Subcutaneous abdominal adipose tissue (tissue), 5 donors: ENCODE measurements around the gene AFAP1L2.

Experiments
- H3K27ac ChIP-seq: one replicate; pipeline ENCODE4 v1.7.0; 2013; ENCODE audit warnings: low read depth, mild to moderate bottlenecking, inconsistent platforms, low read length, moderate library complexity
- H3K27me3 ChIP-seq, 5 donors: one replicate each; pipeline ENCODE4 v1.7.0; 2013; ENCODE audit warnings: low read length in 5 of 5, inconsistent platforms in 1 of 5; ENCODE audit not compliant: control insufficient read depth in 5 of 5, insufficient read depth in 4 of 5
- H3K36me3 ChIP-seq, 5 donors: one replicate each; pipeline ENCODE4 v1.7.0; 2013; ENCODE audit warnings: low read length in 5 of 5; ENCODE audit not compliant: control insufficient read depth in 5 of 5, insufficient read depth in 5 of 5
- H3K4me1 ChIP-seq, 5 donors: one replicate each; pipeline ENCODE4 v1.7.0; 2013; ENCODE audit warnings: low read length in 5 of 5, mild to moderate bottlenecking in 3 of 5, moderate library complexity in 1 of 5; ENCODE audit not compliant: control insufficient read depth in 5 of 5, insufficient read depth in 5 of 5
- H3K4me3 ChIP-seq, 5 donors: one replicate each; pipeline ENCODE4 v1.7.0; 2013; ENCODE audit warnings: low read length in 5 of 5, low read depth in 1 of 5
- H3K9ac ChIP-seq, 5 donors: one replicate each; pipeline ENCODE4 v1.7.0; 2013; ENCODE audit warnings: low read length in 5 of 5, mild to moderate bottlenecking in 4 of 5, moderate library complexity in 3 of 5
- H3K9me3 ChIP-seq, 5 donors: one replicate each; pipeline ENCODE4 v1.7.0; 2013; ENCODE audit warnings: low read length in 5 of 5; ENCODE audit not compliant: control insufficient read depth in 5 of 5
- donor health status: healthy.
- donor health status: healthy.
- donor health status: healthy.
- donor health status: healthy.
- donor health status: healthy.

The AFAP1L2 gene

GRCh38 chr10:114412907-114413797 is 8.8 kb upstream of the AFAP1L2 start:
- H3K4me1 ChIP-seq = peaks cover 3 to 22% (median 12%) of the 10 kb centered on the region in 5 donors
- no peak overlapping the region for H3K9ac ChIP-seq
- H3K4me3 ChIP-seq = peak overlapping the region in 1 of 5 donors; percentile 17
- H3K27ac ChIP-seq = no peak overlapping the region
- no peaks in the 10 kb centered on the region for H3K9me3 ChIP-seq
- no peaks in the 10 kb centered on the region for H3K36me3 ChIP-seq
- peaks cover 0 to 2% (median 0%) of the 10 kb centered on the region in 5 donors for H3K27me3 ChIP-seq

- H3K9me3 ChIP-seq = no peaks in the 10 kb centered on the region
- H3K27me3 ChIP-seq = peaks cover 0 to 6% (median 5%) of the 10 kb centered on the region in 5 donors
- no peaks in the 10 kb centered on the region for H3K36me3 ChIP-seq
- H3K9ac ChIP-seq = no peak overlapping the region
- no peak overlapping the region for H3K27ac ChIP-seq
- peaks cover 3 to 28% (median 22%) of the 10 kb centered on the region in 5 donors for H3K4me1 ChIP-seq
- H3K4me3 ChIP-seq = no peak overlapping the region
Observed at GRCh38 chr10:114408968-114409444, 4.7 kb upstream of the AFAP1L2 start.

GRCh38 chr10:114408112-114408967 is 4.0 kb upstream of the AFAP1L2 start:
- Histone ChIP-seq H3K4me3 (no peak overlapping the region), H3K27ac (no peak overlapping the region), H3K9ac (no peak overlapping the region), H3K9me3 (no peaks in the 10 kb centered on the region), H3K27me3 (peaks cover 0 to 12% (median 10%) of the 10 kb centered on the region in 5 donors), H3K4me1 (peaks cover 3 to 31% (median 24%) of the 10 kb centered on the region in 5 donors), H3K36me3 (no peaks in the 10 kb centered on the region)

- H3K9ac ChIP-seq = no peak overlapping the region
- no peaks in the 10 kb centered on the region for H3K36me3 ChIP-seq
- no peak overlapping the region for H3K4me3 ChIP-seq
- H3K4me1 ChIP-seq = peaks cover 0 to 31% (median 20%) of the 10 kb centered on the region in 5 donors
- H3K27ac ChIP-seq = no peak overlapping the region
- H3K27me3 ChIP-seq = peaks cover 0 to 26% (median 20%) of the 10 kb centered on the region in 5 donors
- no peaks in the 10 kb centered on the region for H3K9me3 ChIP-seq
Observed at GRCh38 chr10:114406455-114406854, 2.2 kb upstream of the AFAP1L2 start.

- Histone ChIP-seq H3K27ac (no peak overlapping the region), H3K4me3 (peak overlapping the region in 4 of 5 donors; percentile 63 to 67 (median 65))
Observed at GRCh38 chr10:114405011-114405350, 679 bp upstream of the AFAP1L2 start.

GRCh38 chr10:114403541-114404161 is 651 bp downstream of the AFAP1L2 start:
- H3K9me3 ChIP-seq = no peaks in the 10 kb centered on the region
- peaks cover 0 to 36% (median 29%) of the 10 kb centered on the region in 5 donors for H3K27me3 ChIP-seq
- no peaks in the 10 kb centered on the region for H3K36me3 ChIP-seq
- H3K4me1 ChIP-seq = peaks cover 0 to 47% (median 21%) of the 10 kb centered on the region in 5 donors
- no peak overlapping the region for H3K27ac ChIP-seq
- H3K9ac ChIP-seq = peak overlapping the region in 2 of 5 donors; percentile 53 to 60
- peak overlapping the region; percentile 63 to 67 (median 65) for H3K4me3 ChIP-seq

More at GRCh38 chr10:114405011-114405350, 679 bp upstream of the AFAP1L2 start:
- H3K27me3 ChIP-seq = peaks cover 0 to 31% (median 24%) of the 10 kb centered on the region in 5 donors
- H3K36me3 ChIP-seq = no peaks in the 10 kb centered on the region
- H3K9ac ChIP-seq = no peak overlapping the region
- no peaks in the 10 kb centered on the region for H3K9me3 ChIP-seq
- H3K4me1 ChIP-seq = peaks cover 0 to 44% (median 21%) of the 10 kb centered on the region in 5 donors

- Histone ChIP-seq H3K9ac (peak overlapping the region in 2 of 5 donors; percentile 53 to 60), H3K4me3 (peak overlapping the region; percentile 63 to 67 (median 65)), H3K27ac (no peak overlapping the region), H3K4me1 (peaks cover 0 to 47% (median 21%) of the 10 kb centered on the region in 5 donors), H3K36me3 (no peaks in the 10 kb centered on the region), H3K9me3 (no peaks in the 10 kb centered on the region), H3K27me3 (peaks cover 3 to 38% (median 33%) of the 10 kb centered on the region in 5 donors)
Observed at GRCh38 chr10:114402871-114403540, 1.3 kb downstream of the AFAP1L2 start.

GRCh38 chr10:114402233-114402632 is 2.1 kb downstream of the AFAP1L2 start:
- H3K27me3 ChIP-seq = peaks cover 3 to 43% (median 33%) of the 10 kb centered on the region in 5 donors
- H3K27ac ChIP-seq = no peak overlapping the region
- H3K36me3 ChIP-seq = no peaks in the 10 kb centered on the region
- H3K9me3 ChIP-seq = no peaks in the 10 kb centered on the region
- no peak overlapping the region for H3K9ac ChIP-seq
- H3K4me1 ChIP-seq = peaks cover 0 to 52% (median 24%) of the 10 kb centered on the region in 5 donors
- peak overlapping the region in 1 of 5 donors; percentile 65 for H3K4me3 ChIP-seq

- Histone ChIP-seq H3K4me1 (peaks cover 0 to 58% (median 28%) of the 10 kb centered on the region in 5 donors), H3K4me3 (peak overlapping the region in 1 of 5 donors; percentile 23), H3K27me3 (peaks cover 3 to 43% (median 33%) of the 10 kb centered on the region in 5 donors), H3K9ac (no peak overlapping the region), H3K27ac (no peak overlapping the region), H3K36me3 (no peaks in the 10 kb centered on the region), H3K9me3 (no peaks in the 10 kb centered on the region)
Observed at GRCh38 chr10:114401195-114401791, 3.0 kb downstream of the AFAP1L2 start.
